Measurements from ENCODE around the gene JAKMIP2.
"Not testable (repeated sequence)": the region's sequence is repeated elsewhere in the genome, so short reads cannot be mapped to it uniquely, and the experiment has no call there.

JAKMIP2 gene

DNA sequence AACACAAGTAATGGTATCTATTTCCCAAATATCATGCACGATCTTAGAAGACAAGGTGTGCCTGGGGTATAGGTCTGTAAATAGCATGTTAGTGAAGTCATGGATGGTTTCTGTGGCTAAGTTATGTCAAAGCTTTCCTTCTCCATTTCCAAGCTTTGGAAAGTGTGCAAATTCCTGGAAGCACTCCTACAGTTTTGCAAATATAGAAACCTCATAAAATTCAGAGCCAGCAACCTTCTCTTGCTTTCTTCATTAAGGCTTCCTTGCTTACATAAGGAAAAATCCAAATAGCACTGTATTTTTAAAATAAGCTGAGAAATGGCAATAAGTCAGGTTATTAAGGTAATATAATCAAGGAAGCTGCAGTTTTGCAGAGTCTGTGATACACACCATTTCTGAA is 138.1 kb downstream of the JAKMIP2 start:
- DNase-seq: no peak

DNA sequence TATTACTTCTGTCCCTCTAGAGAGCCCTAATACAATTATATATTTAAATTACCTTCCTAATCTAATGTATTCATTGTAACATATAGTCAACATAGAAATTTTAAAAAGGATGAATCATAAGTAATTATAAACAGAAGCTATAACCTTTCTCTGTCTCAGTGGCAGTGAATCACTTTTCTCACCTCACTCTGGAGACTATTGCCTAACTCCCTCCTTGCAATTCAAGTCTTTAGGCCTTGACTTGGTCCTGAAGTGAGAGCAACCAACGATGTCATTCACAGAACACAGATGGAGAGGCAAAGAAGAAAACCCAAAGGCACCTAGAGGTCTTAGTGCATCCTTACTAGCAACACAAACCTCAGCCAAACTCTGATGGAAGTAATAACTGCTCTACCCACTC is 139.4 kb downstream of the JAKMIP2 start:
- DNase-seq: no peak

DNA sequence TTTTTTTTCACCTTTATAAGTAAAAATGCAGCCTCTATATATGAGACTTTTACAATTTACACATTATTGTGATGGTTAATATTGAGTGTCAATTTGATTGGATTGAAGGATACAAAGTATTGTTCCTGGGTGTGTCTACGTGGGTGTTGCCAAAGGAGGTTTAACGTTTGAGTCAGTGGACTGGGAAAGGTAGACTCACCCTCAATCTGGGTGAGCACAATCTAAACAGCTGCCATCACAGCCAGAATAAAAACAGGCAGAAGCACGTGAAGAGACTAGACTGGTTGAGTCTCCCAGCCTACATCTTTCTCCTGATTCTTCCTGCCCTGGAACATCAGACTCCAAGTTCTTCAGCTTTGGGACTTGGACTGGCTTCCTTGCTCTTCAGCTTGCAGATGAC is 139.9 kb downstream of the JAKMIP2 start:
- no peak for DNase-seq

DNA sequence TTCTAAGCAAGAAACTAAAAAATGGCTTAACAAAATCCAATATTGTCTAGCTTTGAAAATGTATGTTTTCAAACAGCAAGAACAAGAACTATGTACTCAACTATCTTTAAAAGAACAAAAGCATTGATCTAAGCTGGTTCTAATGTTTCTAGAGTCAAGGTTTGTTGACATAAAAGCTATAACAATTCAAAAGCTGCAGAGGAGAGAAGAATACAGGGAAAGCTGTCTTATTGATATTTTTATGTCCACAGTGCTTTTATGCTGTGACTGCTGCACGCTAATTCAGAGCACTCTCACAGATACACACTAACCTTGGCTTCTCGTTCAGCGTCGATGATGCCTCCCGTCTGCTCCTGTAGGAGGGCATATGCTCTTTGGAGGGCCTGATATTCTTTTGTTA is 143.2 kb downstream of the JAKMIP2 start:
- no peak for DNase-seq

DNA sequence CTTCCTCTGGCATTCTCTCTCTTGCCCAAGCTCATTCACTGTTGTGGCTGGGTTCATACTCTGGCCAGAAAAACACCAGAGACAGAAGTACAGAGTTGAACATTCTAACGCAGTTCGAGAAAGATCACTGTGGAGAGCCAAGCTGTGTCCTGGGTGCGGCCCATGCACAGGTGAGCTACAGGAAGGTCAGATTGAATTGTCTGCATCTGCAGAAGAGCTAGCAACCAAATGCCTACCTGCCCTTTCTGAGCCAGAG is 145.9 kb downstream of the JAKMIP2 start:
- DNase-seq: no peak

DNA sequence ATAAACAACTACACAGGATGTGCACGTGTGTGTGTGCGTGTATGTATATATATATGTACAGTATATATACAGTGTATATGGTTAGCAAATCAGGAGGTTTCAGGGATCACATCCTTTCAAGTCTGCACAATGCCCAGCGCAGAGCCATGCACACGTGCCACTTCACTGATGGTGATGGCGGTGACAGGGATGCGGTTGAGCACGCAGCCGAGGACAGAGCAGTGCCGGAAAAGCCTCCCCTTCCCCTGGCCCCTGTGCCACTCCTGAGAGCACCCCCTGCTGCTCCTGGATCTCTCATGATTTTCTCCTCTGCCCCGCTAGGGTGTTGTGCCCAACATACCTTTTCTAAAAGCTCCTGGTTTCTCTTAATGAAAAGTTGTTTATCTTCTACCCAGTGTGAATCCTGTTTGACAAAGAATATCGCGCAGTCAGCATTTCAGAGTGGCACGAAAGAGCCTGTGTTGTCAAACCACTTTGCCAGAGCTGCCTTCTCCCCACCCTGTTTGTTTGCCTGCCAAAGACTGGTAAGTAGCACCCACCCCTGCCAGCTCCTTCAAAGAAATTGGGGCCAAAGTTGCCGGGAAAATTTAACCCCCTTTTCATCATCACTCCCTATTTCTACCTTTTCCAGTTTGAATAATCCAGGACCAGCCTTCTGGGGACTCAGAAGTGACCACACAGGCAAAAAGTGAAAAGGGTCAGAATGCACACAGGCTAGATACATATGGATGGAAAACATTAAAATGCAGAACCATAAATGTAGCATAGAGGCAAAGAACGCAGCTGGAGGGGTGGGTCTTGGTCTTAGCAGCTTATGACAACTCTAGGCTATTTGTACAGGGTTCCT is 146.4 kb downstream of the JAKMIP2 start:
- DNase-seq: no peak

DNA sequence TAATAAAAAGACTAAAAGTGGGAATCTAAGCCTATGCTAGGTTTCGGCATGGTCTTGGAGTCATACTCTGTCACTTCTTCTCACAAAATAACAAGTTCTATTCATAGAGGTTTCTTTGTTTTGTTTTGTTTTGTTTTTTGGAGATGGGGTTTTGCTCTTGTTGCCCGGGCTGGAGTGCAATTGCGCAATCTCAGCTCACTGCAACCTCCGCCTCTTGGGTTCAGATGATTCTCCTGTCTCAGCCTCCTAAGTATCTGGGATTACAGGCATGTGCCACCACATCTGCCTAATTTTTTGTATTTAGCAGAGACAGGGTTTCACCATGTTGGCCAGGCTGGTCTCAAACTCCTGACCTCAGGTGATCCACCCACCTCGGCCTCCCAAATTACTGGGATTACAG is 147.1 kb downstream of the JAKMIP2 start:
- not testable (repeated sequence) for DNase-seq

DNA sequence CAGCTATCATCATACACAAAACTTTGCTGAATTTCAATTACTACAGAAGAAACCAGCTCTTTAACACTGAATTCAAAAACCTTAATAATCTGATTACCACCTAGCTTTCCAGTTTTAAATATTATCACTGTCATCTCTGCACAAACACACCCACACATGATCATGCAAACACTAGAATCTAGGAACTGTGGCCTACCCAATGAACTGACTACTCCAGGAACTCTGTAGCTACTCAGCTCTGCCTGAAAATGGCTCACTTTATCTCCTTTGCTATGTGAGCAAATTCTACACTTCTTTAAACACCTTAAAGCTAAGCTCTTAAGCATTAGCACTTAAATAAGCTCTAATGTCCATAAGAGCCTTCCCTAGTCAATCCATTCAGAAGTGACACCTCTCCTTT is 149.4 kb downstream of the JAKMIP2 start:
- no peak for DNase-seq

DNA sequence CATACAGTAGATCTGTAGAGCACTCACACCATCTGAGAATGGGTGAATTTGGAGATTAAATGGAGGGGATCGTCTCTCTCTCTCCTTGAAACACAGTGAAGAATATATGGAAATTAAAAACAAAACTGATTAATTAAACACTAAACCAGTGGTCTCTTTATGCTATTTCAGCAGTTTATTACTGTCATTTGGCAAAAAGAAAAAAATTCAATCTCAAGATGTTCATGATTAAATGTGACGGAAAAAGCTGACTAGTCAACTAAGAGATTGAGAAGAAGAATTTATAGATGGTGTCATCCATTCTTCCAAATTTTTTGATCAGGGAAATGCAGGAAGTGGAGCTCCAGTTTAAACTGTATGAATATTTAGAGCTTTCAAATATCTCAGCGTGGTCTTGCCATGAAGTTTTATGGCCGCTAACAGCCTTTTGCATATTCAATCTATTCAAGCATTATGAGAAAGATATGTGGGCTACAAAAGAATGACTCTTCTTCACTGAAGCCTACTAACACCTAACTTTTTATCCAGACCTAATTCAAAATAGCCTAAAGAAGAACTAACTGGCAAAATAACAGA is 151.0 kb downstream of the JAKMIP2 start:
- no peak for DNase-seq

DNA sequence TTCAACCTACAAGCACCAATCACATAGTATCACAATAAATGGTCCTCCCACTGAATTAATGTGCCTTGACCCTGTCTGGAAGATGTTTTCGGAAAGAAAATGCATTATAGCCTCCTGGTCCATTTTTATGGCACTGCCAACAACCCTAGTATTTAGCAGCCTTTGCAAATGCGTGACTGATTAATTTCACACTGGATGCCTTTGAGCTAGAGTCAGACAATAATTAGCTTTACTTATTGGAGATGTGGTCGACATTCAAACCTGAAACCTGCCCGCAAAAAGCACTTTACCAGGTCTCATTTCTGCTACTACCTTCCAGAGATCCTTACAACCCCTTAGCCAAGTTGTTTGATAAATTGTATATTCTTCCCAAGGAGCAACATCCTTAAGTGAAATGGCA is 153.3 kb downstream of the JAKMIP2 start:
- no peak for DNase-seq

DNA sequence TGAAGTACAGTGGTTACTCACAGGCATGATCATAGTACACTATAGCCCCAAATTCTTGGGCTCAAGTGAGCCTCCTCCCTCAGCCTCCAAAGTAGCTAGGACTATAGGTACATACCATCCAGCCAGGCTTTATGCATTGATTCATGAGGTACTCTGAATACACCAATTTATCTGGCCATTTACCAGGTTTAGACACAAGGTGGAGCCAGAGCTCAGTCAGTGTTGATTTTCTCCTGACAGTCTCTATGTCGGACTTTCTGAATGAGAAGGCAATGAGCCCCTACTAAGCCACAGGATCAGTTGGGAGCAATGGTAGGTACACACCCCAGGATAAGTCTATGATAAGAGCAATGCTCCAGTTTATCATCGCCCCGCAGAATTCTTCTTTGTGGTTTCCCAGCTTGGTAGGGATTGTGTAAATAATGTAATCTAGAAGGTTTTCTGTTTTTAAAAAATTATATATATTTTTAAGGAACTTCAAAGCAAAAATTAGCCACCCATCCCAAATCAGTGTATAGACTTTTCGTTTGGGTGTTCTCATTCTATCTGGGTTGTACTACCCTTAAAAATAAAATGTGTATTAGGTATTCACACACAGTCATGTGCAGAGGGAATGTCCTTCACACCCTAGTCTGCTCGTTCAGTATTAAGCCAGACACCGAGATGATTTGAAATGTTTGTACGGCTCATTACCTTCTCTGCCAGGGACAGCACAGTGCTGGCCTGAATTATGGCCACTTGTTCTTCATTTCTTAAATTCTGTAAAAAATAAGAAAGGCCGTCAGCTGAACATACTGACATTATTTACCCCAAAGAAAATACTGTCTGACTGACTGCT is 154.3 kb downstream of the JAKMIP2 start:
- peak; percentile 56 to 68 for DNase-seq

DNA sequence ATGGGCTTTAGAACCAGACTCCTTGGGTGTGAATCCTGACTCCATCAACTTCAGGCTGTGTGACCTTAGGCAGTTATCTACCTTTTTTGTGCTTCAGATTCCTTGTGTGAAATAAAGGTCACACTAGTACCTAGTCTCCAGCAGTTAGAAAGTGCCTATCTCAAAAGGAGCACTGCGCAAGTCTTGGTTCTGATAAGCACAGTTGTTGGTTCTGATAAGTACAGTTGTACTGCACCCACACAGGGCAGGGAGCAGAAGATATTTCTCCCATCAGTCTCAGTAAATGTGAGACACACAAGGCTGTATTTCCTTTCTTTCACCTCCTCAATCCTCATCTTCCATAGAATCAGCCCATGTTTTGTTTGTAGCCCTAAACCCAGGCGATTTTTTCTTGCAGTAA is 156.1 kb downstream of the JAKMIP2 start:
- DNase-seq: no peak

DNA sequence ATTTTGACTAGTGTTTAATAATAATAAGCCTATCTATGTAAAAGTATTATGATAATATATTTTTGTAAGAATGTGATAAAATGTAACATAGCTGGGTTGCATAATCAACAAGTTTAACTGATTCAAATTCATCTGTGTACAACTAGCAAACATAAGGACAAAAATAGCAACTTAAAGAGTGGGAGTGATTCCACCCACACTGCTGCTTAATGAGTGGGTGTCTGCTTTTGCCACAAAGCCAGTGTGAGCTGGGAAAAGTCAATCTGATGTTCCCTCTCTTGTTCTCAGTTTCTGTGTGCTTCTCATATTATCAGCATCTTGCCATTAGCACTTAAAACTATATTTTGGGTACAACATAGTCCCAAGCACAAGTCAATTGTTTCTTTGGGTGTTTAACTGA is 161.5 kb downstream of the JAKMIP2 start:
- no peak for DNase-seq

DNA sequence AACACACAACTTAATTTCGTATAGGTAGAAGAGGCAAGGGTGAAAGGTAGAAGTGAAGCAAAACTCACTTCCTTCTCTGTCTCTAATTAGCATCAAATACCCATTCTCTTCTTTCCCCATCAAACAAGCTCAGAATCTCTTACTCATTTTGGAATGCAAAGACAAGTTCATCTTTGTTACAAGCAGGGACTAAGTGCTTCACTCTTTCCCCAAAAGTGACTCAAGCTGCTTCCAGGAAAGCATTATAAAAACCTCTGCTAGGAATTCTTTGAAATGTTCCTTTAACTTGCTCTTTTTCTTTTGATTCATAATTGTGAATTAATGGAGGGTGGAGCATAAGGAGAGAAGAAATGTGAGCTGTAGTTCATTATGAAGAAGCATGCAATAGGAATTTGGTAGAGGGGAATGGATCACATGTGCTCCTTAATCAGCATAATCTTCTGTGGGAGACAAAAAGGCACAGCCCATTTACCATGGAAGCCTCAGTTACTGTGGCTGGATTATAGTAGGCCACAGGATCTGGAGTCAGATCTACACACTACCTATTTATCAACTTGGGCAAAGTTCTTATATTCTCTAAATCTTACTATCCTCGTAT is 163.1 kb downstream of the JAKMIP2 start:
- DNase-seq: no peak

DNA sequence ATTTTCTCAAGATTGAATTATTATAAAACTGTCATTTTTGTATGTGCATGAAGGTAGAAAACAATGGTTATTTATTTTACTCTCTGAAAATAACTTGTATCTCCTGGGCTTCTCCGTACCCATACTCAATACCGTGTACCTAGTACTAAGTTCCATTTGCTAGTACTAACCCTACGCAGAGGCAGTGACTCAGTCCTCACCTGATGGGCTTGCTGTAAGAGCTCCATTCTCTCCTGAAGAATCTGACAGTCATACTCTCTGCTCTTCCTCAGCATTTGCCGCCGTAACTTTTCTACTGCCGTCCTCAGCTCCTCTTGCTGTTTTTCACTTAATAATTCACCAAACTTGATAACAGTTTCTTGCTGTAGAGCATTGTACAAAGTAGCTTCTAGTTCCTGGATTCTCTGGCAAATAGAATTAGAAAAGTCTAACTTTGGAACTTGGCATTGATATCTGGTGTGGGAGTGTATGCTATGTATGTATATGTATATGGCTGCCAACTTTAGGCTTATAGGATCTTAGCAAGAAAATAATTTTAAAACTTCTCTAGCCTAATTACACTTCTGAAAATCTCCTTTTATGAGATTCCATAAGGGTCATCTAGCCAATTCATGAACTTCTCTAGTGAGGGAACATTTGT is 164.7 kb downstream of the JAKMIP2 start:
- no peak for DNase-seq

DNA sequence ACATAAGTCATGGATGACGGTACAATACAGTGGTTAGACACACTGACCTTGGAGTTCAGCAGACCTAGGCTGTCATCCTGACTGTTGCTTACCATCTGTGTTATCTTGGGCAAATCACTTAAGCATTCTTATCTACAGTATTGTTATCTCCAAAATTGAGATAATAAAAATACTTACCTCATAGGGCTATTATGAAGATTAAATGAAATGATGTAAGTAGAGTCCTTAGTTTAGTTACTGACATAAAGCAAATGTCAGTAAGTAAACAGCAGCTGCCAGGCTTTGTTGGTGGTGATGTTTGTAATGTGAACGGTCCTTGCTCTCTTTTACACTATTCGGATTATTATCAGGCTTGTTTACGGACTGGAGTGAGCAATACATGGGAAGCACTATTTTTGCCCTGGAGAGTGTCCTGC is 165.3 kb downstream of the JAKMIP2 start:
- DNase-seq: no peak

DNA sequence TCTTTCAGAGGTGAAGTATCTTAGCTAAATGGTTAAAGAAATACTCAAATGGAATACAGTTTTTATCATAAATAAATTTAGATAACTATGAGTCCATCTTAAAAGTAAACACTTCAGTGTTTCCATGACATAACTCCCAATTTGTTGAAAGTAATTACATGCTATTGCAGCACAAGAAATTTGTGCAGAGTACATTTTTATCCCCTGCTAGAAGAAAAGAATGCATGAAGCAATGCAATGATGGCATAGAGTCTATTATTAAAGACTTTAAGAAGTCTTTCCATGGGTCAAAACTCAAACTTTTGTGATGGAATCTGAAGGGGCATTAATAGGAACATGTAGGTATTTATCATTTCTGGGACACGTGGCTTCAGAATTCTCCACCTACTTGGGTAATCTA is 166.1 kb downstream of the JAKMIP2 start:
- DNase-seq: no peak

DNA sequence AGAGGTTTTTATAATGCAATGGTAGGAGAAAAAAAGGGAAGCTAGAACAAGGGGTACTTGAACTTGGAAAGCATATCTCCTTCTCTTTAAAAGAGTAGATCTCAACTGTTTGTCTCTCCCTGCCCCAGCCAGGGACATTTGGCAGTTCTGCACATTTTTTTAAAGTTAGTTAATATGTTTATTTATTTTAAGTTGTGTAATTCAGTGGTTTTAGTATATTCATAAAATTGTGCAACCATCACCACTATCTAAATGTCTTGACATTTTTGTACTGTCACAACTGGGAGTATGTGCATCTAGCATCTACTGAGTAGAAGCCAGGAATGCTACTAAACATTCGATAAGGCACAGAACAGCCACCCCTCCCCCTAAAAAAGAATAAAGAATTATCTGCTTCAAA is 169.2 kb downstream of the JAKMIP2 start:
- no peak for DNase-seq

DNA sequence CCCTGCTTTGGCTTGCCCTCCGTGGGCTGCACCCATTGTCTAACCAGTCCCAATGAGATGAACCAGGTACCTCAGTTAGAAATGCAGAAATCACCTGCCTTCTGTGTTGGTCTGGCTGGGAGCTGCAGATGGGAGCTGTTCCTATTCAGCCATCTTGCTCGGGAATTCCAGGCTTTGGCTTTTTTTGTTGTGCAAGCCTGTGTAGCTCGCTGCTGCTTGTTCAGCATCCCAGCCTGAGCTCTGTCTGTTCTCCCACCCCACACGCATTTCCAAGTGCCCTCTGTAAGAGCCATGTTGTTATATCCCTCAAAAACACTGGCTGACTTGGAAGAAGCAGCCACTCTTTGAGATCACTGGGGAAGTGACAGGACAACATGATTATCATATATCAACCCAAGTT is 171.0 kb downstream of the JAKMIP2 start:
- no peak for DNase-seq

DNA sequence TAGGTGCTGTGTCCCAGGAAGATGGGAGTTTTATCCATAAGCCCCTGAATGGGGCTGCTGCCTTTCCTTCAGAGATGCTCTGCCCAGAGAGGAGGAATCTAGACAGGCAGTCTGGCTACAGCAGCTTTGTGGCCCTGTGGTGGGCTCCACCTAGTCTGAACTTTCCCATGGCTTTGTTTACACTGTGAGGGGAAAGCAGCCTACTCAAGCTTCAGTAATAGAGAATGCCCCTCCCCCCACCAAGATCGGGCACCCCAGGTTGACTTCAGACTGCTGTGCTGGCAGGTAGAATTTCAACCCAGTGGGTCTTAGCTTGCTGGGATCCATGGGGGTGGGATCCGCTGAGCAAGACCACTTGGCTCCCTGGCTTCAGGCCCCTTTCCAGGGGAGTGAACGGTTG is 171.7 kb downstream of the JAKMIP2 start:
- no peak for DNase-seq

DNA sequence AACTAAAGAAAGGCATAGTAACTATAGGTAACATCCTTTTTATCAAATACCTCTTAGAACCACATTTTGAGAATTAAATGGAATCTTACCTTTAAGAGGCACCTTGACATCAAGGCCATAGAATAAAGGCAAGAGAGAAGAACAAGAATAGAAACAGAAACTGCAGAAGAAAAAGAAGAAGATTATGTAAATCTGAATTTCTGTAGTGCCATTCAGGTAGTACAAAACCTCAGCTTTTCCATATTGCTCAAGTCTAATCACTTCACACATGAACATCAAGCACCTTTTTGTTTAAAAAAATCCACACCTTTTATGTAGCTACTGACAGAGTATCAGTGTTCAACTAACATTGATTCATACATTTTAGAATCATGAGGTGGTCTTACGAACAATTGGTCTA is 180.9 kb downstream of the JAKMIP2 start:
- DNase-seq: no peak

DNA sequence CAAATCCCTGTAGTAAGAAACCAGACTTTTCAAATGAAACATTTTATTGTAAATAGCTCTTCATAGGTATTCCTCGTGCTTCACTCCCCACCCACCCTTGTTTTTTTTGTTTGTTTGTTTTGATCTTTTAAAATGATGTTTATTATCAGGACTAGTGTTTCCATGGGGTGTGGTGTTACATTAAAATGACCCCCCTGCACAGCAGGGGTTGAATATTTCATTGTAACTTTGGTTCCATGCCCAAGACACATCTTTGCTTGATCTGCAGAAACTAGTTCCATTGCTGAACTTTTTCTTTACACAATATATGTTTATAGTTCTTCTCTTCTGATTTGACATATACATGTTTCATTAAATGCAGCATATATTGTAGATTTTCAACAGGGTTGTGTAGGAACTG is 191.4 kb downstream of the JAKMIP2 start:
- DNase-seq: no peak

DNA sequence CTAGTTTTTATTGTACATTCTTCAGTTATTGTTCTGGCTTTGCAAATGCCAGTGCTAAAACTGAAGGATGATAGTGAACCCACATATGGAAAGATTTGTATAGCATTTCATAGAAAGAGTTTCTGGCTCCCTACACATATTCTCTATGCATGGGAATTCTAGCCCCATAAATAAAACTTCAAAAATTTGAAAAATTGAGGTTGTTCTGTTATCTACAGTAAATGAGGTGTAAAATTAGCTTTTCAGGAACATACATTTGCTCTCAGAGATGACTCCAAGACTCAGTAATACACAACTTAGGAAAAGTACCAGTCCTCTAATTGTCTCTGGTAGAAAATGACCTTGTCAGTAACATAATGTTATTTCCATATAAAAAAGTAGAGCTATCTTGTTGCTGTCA is 192.4 kb downstream of the JAKMIP2 start:
- no peak for DNase-seq

Measured in NCI-H187 (cell line).